NCI-H774 (cell line): ENCODE data around the gene TSPAN18.
A peak's percentile ranks its signal among the peaks of the same experiment; 100 is the strongest.

ENCODE experiments used
- DNase-seq: peaks from one replicate; lab custom pipeline; 2025; lab: John Stamatoyannopoulos, UW

The TSPAN18 gene

GRCh38 chr11:44959064-44959463 is 232.3 kb downstream of the TSPAN18 start:
- DNase-seq = no peak

DNA sequence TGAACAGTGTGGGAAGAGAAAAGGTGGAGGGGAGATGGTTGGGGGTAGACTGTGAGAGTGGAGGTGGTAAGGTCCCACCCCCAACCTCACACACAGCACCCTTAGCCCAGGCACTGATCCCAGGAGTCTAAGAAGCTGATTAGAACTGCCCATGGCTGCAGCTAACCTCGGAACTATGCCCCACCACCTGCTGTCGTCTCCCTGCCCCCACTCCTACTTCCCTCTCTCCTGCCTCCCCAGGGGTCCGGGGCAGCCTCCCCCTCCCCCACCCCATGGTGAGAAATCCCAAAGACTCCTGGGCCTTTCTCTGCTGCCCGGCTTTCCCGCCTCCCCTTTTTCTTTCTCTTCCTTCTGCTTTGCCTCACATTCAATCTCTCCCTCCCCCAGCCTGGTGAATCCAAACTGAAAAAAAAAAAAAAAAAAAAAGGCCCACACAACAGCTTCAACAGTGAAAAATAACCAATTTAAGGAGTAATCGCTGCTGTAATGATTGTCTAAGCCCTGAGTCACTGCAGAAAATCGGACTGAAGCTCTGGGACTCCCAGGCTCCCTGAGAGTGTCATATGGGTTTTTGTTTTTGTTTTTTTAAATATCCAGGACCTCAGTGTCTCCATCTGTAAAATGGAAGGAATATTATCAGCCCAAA is 233.6 kb downstream of the TSPAN18 start:
- no peak for DNase-seq

DNA sequence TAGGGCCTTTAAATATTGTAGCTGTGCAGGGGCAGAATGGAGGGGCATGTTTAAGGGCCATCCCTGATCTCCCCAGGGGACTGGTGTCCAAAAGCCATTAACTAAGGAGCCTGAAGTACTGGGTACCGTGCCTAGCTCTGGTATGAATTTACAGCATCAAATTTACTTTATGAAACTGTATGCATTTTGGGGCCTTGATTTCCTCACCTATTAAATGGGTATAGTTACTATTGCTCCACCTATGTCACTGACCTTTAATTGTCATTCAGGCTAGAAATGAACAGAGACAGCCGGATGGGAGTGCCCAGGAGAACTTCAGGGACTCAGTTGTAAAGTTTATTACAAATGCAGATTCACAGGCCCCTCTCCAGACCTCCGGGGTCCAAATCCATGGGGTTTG is 235.7 kb downstream of the TSPAN18 start:
- DNase-seq = no peak

- DNase-seq = no peak
These were observed 236.4 kb downstream of the TSPAN18 start for GRCh38 chr11:44963136-44963535.

- DNase-seq = no peak
These were observed 237.2 kb downstream of the TSPAN18 start for GRCh38 chr11:44963948-44964347.

DNA sequence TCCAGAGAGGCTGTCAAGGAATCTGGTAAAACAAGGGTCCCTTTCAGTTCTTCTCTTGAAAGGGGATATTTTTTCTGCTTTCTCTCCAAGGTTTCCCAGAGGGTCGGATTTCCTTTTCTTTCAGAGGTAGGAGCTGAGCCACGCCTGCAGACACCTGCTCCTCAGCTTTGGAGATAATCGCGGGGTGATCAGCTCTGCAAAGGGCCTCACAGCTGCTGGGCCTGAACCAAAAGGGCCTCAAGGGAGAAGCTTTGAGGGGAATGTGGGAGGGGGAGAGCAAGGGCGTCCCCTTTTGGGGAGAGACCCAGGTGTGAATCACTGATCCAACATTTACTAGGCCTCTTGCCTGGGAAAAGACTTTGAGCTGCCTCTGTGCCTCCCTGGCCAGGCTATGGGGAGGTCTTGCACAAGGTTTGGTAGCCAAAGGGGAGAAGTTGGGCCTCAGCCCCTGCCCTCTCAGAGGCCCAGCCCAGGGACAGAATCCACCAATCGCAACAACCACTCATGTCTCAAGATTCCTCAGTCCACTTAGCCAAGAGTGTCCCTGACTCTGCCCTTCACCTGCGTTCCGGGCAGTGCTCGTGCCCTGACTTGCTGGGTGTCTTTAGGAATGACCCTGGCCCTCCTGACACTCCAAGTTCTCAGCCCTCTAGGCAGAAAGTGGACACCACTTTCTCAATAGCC is 237.9 kb downstream of the TSPAN18 start:
- DNase-seq = no peak

DNA sequence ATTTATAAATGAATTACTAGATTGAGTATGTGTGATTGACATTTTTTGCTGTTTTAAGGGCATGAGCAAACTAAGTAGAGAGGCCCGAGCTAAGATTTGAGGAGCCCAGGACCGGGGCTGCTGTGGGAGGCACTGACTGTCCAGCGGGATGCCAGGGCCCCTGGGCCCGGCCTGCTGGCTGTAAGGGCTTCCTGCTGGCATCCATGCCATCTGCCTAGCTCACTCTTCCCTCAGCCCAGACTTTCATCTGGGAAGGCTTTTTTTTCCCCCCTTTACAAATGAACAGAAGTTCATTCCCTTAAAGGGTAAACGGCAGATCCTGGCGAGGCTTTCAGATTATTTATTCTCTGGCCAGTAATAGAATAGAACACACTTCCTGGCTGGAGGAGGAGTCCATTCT is 239.9 kb downstream of the TSPAN18 start:
- no peak for DNase-seq

- no peak for DNase-seq
These were observed 241.3 kb downstream of the TSPAN18 start for GRCh38 chr11:44967930-44968496.

GRCh38 chr11:44968510-44968909 is 241.7 kb downstream of the TSPAN18 start:
- DNase-seq = no peak

DNA sequence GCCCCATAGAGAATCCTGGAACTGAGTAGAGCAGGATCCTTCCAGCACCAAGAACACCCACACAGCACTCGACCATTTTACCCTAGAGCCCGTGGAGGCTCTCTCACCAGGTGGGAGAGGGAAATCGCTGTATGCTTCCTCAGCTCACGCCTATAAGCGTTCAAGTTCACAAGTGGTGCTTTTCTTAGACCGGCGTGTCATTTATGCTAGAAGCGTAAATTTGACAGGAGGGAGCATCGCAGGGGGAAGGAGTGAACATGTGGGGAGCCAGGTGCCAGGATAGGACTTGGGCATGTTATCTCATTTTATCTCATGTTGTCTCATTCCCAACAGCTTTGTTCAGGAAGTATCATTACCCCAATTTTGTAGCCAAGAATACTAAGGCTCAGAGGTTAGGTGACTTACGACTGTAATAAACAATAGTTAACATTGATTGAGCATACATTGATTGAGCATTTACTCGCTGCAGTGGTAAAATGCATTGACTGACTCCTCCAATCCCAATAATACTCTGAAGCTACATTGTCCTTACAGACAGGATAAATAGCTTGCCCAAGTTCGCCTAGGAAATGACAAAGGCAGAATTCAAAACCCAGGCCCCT is 243.0 kb downstream of the TSPAN18 start:
- DNase-seq = no peak

- no peak for DNase-seq
These were observed 243.5 kb downstream of the TSPAN18 start for GRCh38 chr11:44970293-44970692.

GRCh38 chr11:44971185-44971584 is 244.4 kb downstream of the TSPAN18 start:
- DNase-seq = no peak

- DNase-seq = no peak
These were observed 246.1 kb downstream of the TSPAN18 start for GRCh38 chr11:44972746-44973435.

- no peak for DNase-seq
These were observed 247.1 kb downstream of the TSPAN18 start for GRCh38 chr11:44973632-44974401.

GRCh38 chr11:44974402-44975000 is 247.7 kb downstream of the TSPAN18 start:
- DNase-seq = no peak

GRCh38 chr11:44976576-44976975 is 249.8 kb downstream of the TSPAN18 start:
- DNase-seq = no peak

- DNase-seq = no peak
These were observed 250.8 kb downstream of the TSPAN18 start for GRCh38 chr11:44977493-44977984.

DNA sequence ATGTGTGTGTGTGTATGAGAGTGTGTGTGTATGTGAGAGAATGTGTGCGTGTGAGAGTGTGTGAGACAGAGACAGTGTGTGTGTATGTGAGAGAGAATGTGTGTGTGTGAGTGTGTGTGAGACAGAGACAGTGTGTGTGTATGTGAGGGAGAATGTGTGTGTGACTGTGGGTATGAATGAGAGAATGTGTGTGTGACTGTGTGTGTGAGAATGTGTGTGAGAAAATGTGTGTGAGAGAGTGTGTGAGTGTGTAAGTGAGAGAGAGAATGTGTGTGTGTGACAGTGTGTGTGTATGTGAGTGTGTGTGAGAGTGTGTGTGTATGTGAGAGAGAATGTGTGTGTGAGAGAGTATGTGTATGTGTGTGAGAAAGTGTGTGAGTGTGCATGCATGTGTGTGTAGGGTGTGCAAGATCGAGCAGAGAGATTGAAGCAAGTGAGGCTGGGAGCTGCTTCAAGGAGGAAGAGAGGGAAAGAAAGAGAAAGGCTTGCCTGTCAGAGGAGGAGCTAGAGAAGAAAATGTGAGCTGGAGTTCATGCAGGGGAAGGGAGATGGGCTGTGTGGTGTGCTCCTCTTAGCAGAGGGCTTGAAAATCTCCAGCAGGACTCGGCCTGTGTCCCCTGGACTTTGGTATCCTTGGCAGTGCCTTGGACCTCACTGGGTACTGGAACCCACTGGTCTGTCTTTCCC is 251.7 kb downstream of the TSPAN18 start:
- no peak for DNase-seq

DNA sequence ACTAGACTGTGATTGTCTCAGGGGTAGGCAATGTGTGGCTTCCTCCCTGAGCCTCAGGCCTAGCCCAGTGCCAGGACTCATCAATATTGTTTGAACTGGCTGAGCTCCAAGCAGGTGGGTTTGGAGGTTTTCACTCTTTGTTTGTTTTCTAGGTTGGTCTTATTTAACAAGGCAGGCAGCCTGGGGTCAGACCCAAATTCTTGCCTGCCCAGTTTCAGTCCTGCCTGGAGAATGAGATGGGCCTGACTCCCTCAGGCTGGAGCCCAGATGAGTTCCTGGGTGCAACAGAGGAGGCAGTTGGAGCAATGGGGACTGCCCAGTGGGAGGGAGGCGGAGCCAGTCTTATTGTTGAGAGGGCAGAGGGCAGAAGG is 252.2 kb downstream of the TSPAN18 start:
- DNase-seq = peak; percentile 92

DNA sequence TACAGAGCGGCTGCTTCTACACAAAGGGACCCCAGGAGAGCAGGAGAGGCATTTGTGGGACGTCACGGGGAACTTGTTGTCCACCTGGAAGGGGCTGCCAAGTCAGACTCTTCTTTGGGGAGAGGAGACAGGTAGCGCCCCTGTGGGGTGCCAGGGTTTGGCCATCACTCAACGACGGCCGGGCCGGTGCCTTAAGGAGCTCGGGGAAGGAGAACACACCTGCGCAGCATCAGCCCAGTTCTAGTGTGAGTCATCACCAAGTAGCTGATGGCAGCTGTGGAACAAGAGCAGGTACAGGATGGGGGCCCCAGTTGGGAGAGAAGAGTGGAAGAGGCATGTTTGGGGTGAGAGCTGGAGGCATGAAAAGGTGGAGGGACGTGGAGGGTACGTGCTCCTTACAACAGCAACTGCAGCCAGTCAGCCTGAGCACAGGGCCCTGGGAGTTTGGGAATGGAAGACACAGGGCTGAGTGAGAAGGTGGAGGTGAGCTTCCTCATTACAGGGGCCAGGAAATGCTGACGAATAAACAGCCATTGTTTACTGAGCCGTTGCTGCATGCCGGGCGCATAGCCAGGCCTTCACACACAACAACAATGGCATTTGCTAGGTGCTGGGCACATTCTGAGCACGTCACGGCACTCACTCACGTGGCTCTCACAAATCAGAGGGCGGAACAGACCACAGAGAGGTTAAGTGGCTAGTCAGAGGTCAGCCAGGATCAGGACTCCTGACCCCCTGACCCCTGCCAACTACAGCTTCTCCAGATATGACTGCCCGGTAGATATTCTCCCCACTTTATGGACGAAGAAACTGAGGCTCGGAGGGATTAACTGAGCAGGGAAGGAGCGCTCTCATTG is 253.0 kb downstream of the TSPAN18 start:
- DNase-seq = peak; percentile 94
